Gastroesophageal sphincter (tissue), 3 donors: ENCODE results near the gene PEX26.

Experiments
- CTCF ChIP-seq, 4 experiments: fragments of 200-600 bp in 2 of 4; fragments of 450-650 bp in 2 of 4; sonication (generic) in 1 of 4; IDR thresholded peaks; one replicate each; pipeline ENCODE4 v1.5.1; 2017 to 2019; ENCODE audit warnings: antibody characterized with exemption in 4 of 4, mild to moderate bottlenecking in 2 of 4, moderate library complexity in 2 of 4
- EP300 ChIP-seq: sonication (generic); formaldehyde crosslinking; IDR thresholded peaks from one replicate; pipeline ENCODE4 v1.6.1; 2017; ENCODE audit warnings: antibody characterized with exemption, mild to moderate bottlenecking
- POLR2A ChIP-seq, 2 donors: fragments of 450-650 bp; IDR thresholded peaks; one replicate each; pipeline ENCODE4 v1.6.1; 2017; ENCODE audit warnings: antibody characterized with exemption in 2 of 2, mild to moderate bottlenecking in 2 of 2, moderate library complexity in 1 of 2

GRCh38 chr22:18068381-18068988 is 9.3 kb upstream of the PEX26 start:
- TF ChIP-seq CTCF (IDR thresholded peaks at IDR 0.05) (no peak), POLR2A (IDR thresholded peaks at IDR 0.05) (no peak), EP300 (no peak)
